GM12865 (cell line): ENCODE results near the gene ABR.
A peak's percentile ranks its signal among the peaks of the same experiment; 100 is the strongest.

Experiments used
- DNase-seq: peaks from one replicate; pipeline ENCODE4 v3.0.0; 2010; ENCODE audit warnings: low read depth
- H3K4me3 ChIP-seq: 2 replicates; pipeline ENCODE4 v1.5.1; 2011; ENCODE audit warnings: mild to moderate bottlenecking, low read depth, low read length, control low read depth
- CTCF ChIP-seq: IDR thresholded peaks from 2 replicates; pipeline ENCODE4 v1.5.1; 2011; ENCODE audit warnings: low read length, control low read depth, low read depth, inconsistent platforms; ENCODE audit not compliant: insufficient read depth; ENCODE audit errors: missing control alignments

ABR gene

GRCh38 chr17:1181753-1182137 lies 2.0 kb upstream of the ABR start:
- no peak for TF ChIP-seq CTCF
- H3K4me3 ChIP-seq: peak overlapping the region; percentile 46
- peak; percentile 76 for DNase-seq

- TF ChIP-seq CTCF: no peak
- peak; percentile 88 for DNase-seq
- peak overlapping the region; percentile 46 for H3K4me3 ChIP-seq
These were observed 1.4 kb upstream of the ABR start for GRCh38 chr17:1180958-1181752.

GRCh38 chr17:1179112-1179817 lies 516 bp downstream of the ABR start:
- peak overlapping the region; percentile 88 for H3K4me3 ChIP-seq
- DNase-seq: no peak
- no peak for TF ChIP-seq CTCF

- H3K4me3 ChIP-seq: no peak overlapping the region
- TF ChIP-seq CTCF: no peak
- no peak for DNase-seq
These were observed 2.6 kb downstream of the ABR start for GRCh38 chr17:1177016-1177700.

- no peak for TF ChIP-seq CTCF
- DNase-seq: no peak
- no peak overlapping the region for H3K4me3 ChIP-seq
These were observed 5.4 kb downstream of the ABR start for GRCh38 chr17:1174263-1174880.

GRCh38 chr17:1173432-1174262 lies 6.1 kb downstream of the ABR start:
- H3K4me3 ChIP-seq: no peak overlapping the region
- no peak for TF ChIP-seq CTCF
- no peak for DNase-seq
